ENCODE data around the gene IQCK. TPM values are rescaled to one million over a fixed set of nuclear protein-coding genes. Genes with fewer than 3 reads are reported as not detected.
"Not testable (repeated sequence)": the region's sequence is repeated elsewhere in the genome, so short reads cannot be mapped to it uniquely, and the experiment has no call there.

Gene IQCK
- total RNA-seq, 2 donors from 2014 or later = 17.5 to 18.1 TPM

GRCh38 chr16:19713697-19714096 lies 4.4 kb upstream of the IQCK start:
- ATAC-seq (ENCODE audit: insufficient number of reproducible peaks, low FRiP score, low read depth) = no peak
- H3K36me3 ChIP-seq = peaks cover 26% of the 10 kb centered on the region
- H3K9me3 ChIP-seq = no peaks in the 10 kb centered on the region

GRCh38 chr16:19715566-19715965 lies 2.5 kb upstream of the IQCK start:
- DNase-seq (ENCODE audit: low spot score) (no peak), ATAC-seq (ENCODE audit: insufficient number of reproducible peaks, low FRiP score, low read depth) (no peak)
- Histone ChIP-seq H3K27ac (no peak overlapping the region), H3K27me3 (replicated peaks; ENCODE audit: insufficient read depth) (no peaks in the 10 kb centered on the region), H3K36me3 (peaks cover 9% of the 10 kb centered on the region), H3K9me3 (no peaks in the 10 kb centered on the region), H3K4me1 (ENCODE audit: control insufficient read depth in 1 of 2, low read depth in 2 of 2) (peaks cover 3 to 20% of the 10 kb centered on the region in 2 donors), H3K4me3 (no peak overlapping the region)
- no peak for TF ChIP-seq CTCF (IDR thresholded peaks at IDR 0.05)

More at GRCh38 chr16:19713697-19714096, 4.4 kb upstream of the IQCK start:
- DNase-seq (ENCODE audit: low spot score) = no peak
- TF ChIP-seq CTCF (IDR thresholded peaks at IDR 0.05) = no peak
- no peak overlapping the region for H3K4me3 ChIP-seq
- no peaks in the 10 kb centered on the region for H3K27me3 ChIP-seq (replicated peaks; ENCODE audit: insufficient read depth)
- H3K27ac ChIP-seq = no peak overlapping the region
- peaks cover 3 to 14% of the 10 kb centered on the region in 2 donors for H3K4me1 ChIP-seq (ENCODE audit: control insufficient read depth in 1 of 2, low read depth in 2 of 2)

- Histone ChIP-seq H3K27ac (no peak overlapping the region), H3K4me1 (ENCODE audit: control insufficient read depth in 1 of 2, low read depth in 2 of 2) (peaks cover 3 to 20% of the 10 kb centered on the region in 2 donors), H3K27me3 (replicated peaks; ENCODE audit: insufficient read depth) (no peaks in the 10 kb centered on the region), H3K4me3 (no peak overlapping the region), H3K36me3 (peaks cover 9% of the 10 kb centered on the region), H3K9me3 (no peaks in the 10 kb centered on the region)
- DNase-seq (ENCODE audit: low spot score) (no peak), ATAC-seq (ENCODE audit: insufficient number of reproducible peaks, low FRiP score, low read depth) (no peak)
- no peak for TF ChIP-seq CTCF (IDR thresholded peaks at IDR 0.05)
These were observed 1.9 kb upstream of the IQCK start for GRCh38 chr16:19716183-19716582.

- Histone ChIP-seq H3K4me1 (ENCODE audit: control insufficient read depth in 1 of 2, low read depth in 2 of 2) (peaks cover 3 to 20% of the 10 kb centered on the region in 2 donors), H3K4me3 (peak overlapping the region; percentile 98)
- ATAC-seq (ENCODE audit: insufficient number of reproducible peaks, low FRiP score, low read depth); H3K27me3 ChIP-seq (replicated peaks; ENCODE audit: insufficient read depth); H3K27ac ChIP-seq; H3K36me3 ChIP-seq; DNase-seq (ENCODE audit: low spot score); H3K9me3 ChIP-seq: not testable (repeated sequence)
These were observed 1.3 kb upstream of the IQCK start for GRCh38 chr16:19716728-19717127.

GRCh38 chr16:19717314-19717713 lies 757 bp upstream of the IQCK start:
- Histone ChIP-seq H3K27me3 (replicated peaks; ENCODE audit: insufficient read depth) (no peaks in the 10 kb centered on the region), H3K4me3 (peak overlapping the region; percentile 98), H3K36me3 (peaks cover 9% of the 10 kb centered on the region), H3K27ac (peak overlapping the region; percentile 52 to 64), H3K4me1 (ENCODE audit: control insufficient read depth in 1 of 2, low read depth in 2 of 2) (peaks cover 3 to 20% of the 10 kb centered on the region in 2 donors), H3K9me3 (no peaks in the 10 kb centered on the region)
- TF ChIP-seq CTCF (IDR thresholded peaks at IDR 0.05) = no peak
- DNase-seq (ENCODE audit: low spot score) (no peak), ATAC-seq (ENCODE audit: insufficient number of reproducible peaks, low FRiP score, low read depth) (no peak)

- H3K9me3 ChIP-seq = no peaks in the 10 kb centered on the region
- no peak for DNase-seq (ENCODE audit: low spot score)
- H3K4me1 ChIP-seq (ENCODE audit: control insufficient read depth in 1 of 2, low read depth in 2 of 2) = peaks cover 3 to 20% of the 10 kb centered on the region in 2 donors
- TF ChIP-seq CTCF (IDR thresholded peaks at IDR 0.05) = no peak
- peaks cover 9% of the 10 kb centered on the region for H3K36me3 ChIP-seq
- no peak overlapping the region for H3K27ac ChIP-seq
- H3K27me3 ChIP-seq (replicated peaks; ENCODE audit: insufficient read depth) = no peaks in the 10 kb centered on the region
- H3K4me3 ChIP-seq = peak overlapping the region; percentile 98
- ATAC-seq (ENCODE audit: insufficient number of reproducible peaks, low FRiP score, low read depth) = no peak
These were observed 524 bp downstream of the IQCK start for GRCh38 chr16:19718624-19718965.
